ENCODE data around the gene GTF3C2.
"Not testable (repeated sequence)": the region's sequence is repeated elsewhere in the genome, so short reads cannot be mapped to it uniquely, and the experiment has no call there.

DNA sequence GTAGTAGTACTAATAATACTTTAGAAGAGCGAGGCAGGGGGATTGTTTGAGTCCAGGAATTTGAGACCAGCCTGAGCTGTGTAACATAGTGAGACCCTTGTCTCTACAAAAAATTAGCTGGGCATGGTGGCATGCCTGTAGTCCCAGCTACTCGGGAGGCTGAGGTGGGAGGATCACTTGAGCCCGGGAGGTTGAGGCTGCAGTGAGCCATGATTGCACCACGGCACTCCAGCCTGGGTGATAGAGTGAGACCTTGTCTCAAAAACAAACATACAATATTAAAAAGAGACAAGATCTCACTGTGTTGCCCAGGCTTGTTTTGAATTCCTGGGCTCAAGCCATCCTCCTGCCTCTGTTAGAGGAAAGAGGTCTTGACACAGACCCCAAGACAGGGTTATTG lies 56.0 kb downstream of the GTF3C2 start:
- TF ChIP-seq HLTF (IDR thresholded peaks at IDR 0.05); ZNF785 (CRISPR knock-in tag; IDR thresholded peaks at IDR 0.05); ZNF695 (CRISPR knock-in tag; IDR thresholded peaks at IDR 0.05); NR3C1 (CRISPR knock-in tag; IDR thresholded peaks at IDR 0.05); ZNF384 (IDR thresholded peaks at IDR 0.05; ENCODE audit: low read depth, low read length); ARID1B (IDR thresholded peaks at IDR 0.05); GABPB2 (CRISPR knock-in tag; conservative IDR thresholded peaks at IDR 0.05); NFE2 (IDR thresholded peaks at IDR 0.05; ENCODE audit: low read depth); RFX5 (IDR thresholded peaks at IDR 0.05; ENCODE audit: low read depth, low read length); POLR2A (conservative IDR thresholded peaks at IDR 0.05): not testable (repeated sequence)
- TF ChIP-seq, protein P1, sequence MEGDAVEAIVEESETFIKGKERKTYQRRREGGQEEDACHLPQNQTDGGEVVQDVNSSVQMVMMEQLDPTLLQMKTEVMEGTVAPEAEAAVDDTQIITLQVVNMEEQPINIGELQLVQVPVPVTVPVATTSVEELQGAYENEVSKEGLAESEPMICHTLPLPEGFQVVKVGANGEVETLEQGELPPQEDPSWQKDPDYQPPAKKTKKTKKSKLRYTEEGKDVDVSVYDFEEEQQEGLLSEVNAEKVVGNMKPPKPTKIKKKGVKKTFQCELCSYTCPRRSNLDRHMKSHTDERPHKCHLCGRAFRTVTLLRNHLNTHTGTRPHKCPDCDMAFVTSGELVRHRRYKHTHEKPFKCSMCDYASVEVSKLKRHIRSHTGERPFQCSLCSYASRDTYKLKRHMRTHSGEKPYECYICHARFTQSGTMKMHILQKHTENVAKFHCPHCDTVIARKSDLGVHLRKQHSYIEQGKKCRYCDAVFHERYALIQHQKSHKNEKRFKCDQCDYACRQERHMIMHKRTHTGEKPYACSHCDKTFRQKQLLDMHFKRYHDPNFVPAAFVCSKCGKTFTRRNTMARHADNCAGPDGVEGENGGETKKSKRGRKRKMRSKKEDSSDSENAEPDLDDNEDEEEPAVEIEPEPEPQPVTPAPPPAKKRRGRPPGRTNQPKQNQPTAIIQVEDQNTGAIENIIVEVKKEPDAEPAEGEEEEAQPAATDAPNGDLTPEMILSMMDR (IDR thresholded peaks at IDR 0.05 in 2 of 3, conservative IDR thresholded peaks at IDR 0.05 in 1 of 3; ENCODE audit: insufficient read depth in 2 of 3, low read depth in 1 of 3, low read length in 3 of 3) = not testable (repeated sequence)
- TF ChIP-seq, protein P2, sequence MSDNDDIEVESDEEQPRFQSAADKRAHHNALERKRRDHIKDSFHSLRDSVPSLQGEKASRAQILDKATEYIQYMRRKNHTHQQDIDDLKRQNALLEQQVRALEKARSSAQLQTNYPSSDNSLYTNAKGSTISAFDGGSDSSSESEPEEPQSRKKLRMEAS (CRISPR knock-in tag; IDR thresholded peaks at IDR 0.05) = not testable (repeated sequence)
- TF ChIP-seq, protein P3, sequence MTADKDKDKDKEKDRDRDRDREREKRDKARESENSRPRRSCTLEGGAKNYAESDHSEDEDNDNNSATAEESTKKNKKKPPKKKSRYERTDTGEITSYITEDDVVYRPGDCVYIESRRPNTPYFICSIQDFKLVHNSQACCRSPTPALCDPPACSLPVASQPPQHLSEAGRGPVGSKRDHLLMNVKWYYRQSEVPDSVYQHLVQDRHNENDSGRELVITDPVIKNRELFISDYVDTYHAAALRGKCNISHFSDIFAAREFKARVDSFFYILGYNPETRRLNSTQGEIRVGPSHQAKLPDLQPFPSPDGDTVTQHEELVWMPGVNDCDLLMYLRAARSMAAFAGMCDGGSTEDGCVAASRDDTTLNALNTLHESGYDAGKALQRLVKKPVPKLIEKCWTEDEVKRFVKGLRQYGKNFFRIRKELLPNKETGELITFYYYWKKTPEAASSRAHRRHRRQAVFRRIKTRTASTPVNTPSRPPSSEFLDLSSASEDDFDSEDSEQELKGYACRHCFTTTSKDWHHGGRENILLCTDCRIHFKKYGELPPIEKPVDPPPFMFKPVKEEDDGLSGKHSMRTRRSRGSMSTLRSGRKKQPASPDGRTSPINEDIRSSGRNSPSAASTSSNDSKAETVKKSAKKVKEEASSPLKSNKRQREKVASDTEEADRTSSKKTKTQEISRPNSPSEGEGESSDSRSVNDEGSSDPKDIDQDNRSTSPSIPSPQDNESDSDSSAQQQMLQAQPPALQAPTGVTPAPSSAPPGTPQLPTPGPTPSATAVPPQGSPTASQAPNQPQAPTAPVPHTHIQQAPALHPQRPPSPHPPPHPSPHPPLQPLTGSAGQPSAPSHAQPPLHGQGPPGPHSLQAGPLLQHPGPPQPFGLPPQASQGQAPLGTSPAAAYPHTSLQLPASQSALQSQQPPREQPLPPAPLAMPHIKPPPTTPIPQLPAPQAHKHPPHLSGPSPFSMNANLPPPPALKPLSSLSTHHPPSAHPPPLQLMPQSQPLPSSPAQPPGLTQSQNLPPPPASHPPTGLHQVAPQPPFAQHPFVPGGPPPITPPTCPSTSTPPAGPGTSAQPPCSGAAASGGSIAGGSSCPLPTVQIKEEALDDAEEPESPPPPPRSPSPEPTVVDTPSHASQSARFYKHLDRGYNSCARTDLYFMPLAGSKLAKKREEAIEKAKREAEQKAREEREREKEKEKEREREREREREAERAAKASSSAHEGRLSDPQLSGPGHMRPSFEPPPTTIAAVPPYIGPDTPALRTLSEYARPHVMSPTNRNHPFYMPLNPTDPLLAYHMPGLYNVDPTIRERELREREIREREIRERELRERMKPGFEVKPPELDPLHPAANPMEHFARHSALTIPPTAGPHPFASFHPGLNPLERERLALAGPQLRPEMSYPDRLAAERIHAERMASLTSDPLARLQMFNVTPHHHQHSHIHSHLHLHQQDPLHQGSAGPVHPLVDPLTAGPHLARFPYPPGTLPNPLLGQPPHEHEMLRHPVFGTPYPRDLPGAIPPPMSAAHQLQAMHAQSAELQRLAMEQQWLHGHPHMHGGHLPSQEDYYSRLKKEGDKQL (CRISPR knock-in tag; IDR thresholded peaks at IDR 0.05; ENCODE audit: borderline replicate concordance) = not testable (repeated sequence)
